K562 (cell line): ENCODE measurements around the gene FAM187B. TPM values are rescaled to one million over a fixed set of nuclear protein-coding genes. Genes with fewer than 3 reads are reported as not detected.

Source experiments
- polyA plus RNA-seq, 8 experiments: library from polyadenylated mRNA; depleted of rRNA in 4 of 8; stranded (reverse) in 5 of 8; unstranded in 3 of 8; fragments of >200 nt; fragmentation: Nextera tagmentation in 2 of 8; fragmentation: Illumina TruSeq in 1 of 8; extraction: Ambion mirVana in 2 of 8; extraction: Trizol in 1 of 8; gene quantifications; 2 replicates each; pipeline versions ENCODE4 v1.2.1 to v1.2.3, GENCODE V29; 2011 to 2014; ENCODE audit warnings: inconsistent platforms in 1 of 8, missing spikeins in 1 of 8
- total RNA-seq, 7 experiments: library from RNA; depleted of rRNA in 6 of 7; stranded (reverse); fragments of >200 nt in 6 of 7; fragmentation: Illumina TruSeq in 2 of 7; extraction: Trizol in 2 of 7; gene quantifications; 2 replicates each; pipeline versions ENCODE4 v1.2.1 to v1.2.3, GENCODE V29; 2011 to 2021; ENCODE audit warnings: low replicate concordance in 1 of 7

FAM187B gene
- total and polyA plus RNA-seq, 9 of the 15 experiments (the other 6 are each of a cell fraction or from before 2014, with no cell fraction given) = 0.04 to 0.09 TPM; not detected in 7

Other genes starting within 250 kb of the FAM187B start
Only the 7 nearest of the 17 such genes appear.
- gene FXYD1, start 89.9 kb downstream of the FAM187B start, total RNA-seq (2014; rRNA removed) = 2.3 and 2.4 TPM in 2 replicates
- gene FXYD1, start 89.9 kb downstream of the FAM187B start, total RNA-seq (2014; rRNA removed; fragmentation: Illumina TruSeq; extraction: Trizol) = not detected in 2 replicates
- 0.60 and 1.3 TPM in 2 replicates for gene FXYD1, start 89.9 kb downstream of the FAM187B start, total RNA-seq (2015; rRNA removed; fragmentation: Illumina TruSeq; extraction: Trizol)
- gene FXYD1, start 89.9 kb downstream of the FAM187B start, total RNA-seq (2021) = 1.7 and 2.7 TPM in 2 replicates
- gene FXYD1, start 89.9 kb downstream of the FAM187B start, polyA plus RNA-seq (2011; rRNA removed) = 0.40 and 0.66 TPM in 2 replicates
- gene FXYD1, start 89.9 kb downstream of the FAM187B start, polyA plus RNA-seq (2014; fragmentation: Illumina TruSeq; extraction: Trizol) = 0.71 and 2.1 TPM in 2 replicates
- not detected for gene FXYD1, start 89.9 kb downstream of the FAM187B start, polyA plus RNA-seq (2014; fragmentation: Nextera tagmentation; extraction: Ambion mirVana)
- gene FXYD1, start 89.9 kb downstream of the FAM187B start, polyA plus RNA-seq (2014; rRNA removed) = 2.4 and 3.2 TPM in 2 replicates
- gene FXYD7, start 85.5 kb downstream of the FAM187B start, total RNA-seq (2014; rRNA removed) = not detected in 2 replicates
- gene FXYD7, start 85.5 kb downstream of the FAM187B start, total RNA-seq (2014; rRNA removed; fragmentation: Illumina TruSeq; extraction: Trizol) = not detected in 2 replicates
- gene FXYD7, start 85.5 kb downstream of the FAM187B start, total RNA-seq (2015; rRNA removed; fragmentation: Illumina TruSeq; extraction: Trizol) = 0.26 and 0.36 TPM in 2 replicates
- gene FXYD7, start 85.5 kb downstream of the FAM187B start, total RNA-seq (2021) = 0.27 and 0.80 TPM in 2 replicates
- gene FXYD7, start 85.5 kb downstream of the FAM187B start, polyA plus RNA-seq (2011; rRNA removed) = 0.18 and 0.26 TPM in 2 replicates
- gene FXYD7, start 85.5 kb downstream of the FAM187B start, polyA plus RNA-seq (2014; fragmentation: Illumina TruSeq; extraction: Trizol) = 0.28 TPM in 1 of 2 replicates, not detected in the other
- under 1 TPM; 0.10 to 0.13 TPM for gene FXYD7, start 85.5 kb downstream of the FAM187B start, polyA plus RNA-seq (2014; fragmentation: Nextera tagmentation; extraction: Ambion mirVana)
- 0.32 and 0.46 TPM in 2 replicates for gene FXYD7, start 85.5 kb downstream of the FAM187B start, polyA plus RNA-seq (2014; rRNA removed)
- gene FXYD5, start 74.0 kb downstream of the FAM187B start, total RNA-seq (2014; rRNA removed) = 174 and 300 TPM in 2 replicates
- 122 and 147 TPM in 2 replicates for gene FXYD5, start 74.0 kb downstream of the FAM187B start, total RNA-seq (2014; rRNA removed; fragmentation: Illumina TruSeq; extraction: Trizol)
- 252 and 264 TPM in 2 replicates for gene FXYD5, start 74.0 kb downstream of the FAM187B start, total RNA-seq (2015; rRNA removed; fragmentation: Illumina TruSeq; extraction: Trizol)
- gene FXYD5, start 74.0 kb downstream of the FAM187B start, total RNA-seq (2021) = 250 and 256 TPM in 2 replicates
- 104 and 125 TPM in 2 replicates for gene FXYD5, start 74.0 kb downstream of the FAM187B start, polyA plus RNA-seq (2011; rRNA removed)
- 522 and 537 TPM in 2 replicates for gene FXYD5, start 74.0 kb downstream of the FAM187B start, polyA plus RNA-seq (2014; fragmentation: Illumina TruSeq; extraction: Trizol)
- 100 to 1,000 TPM; 125 to 198 TPM for gene FXYD5, start 74.0 kb downstream of the FAM187B start, polyA plus RNA-seq (2014; fragmentation: Nextera tagmentation; extraction: Ambion mirVana)
- 120 and 155 TPM in 2 replicates for gene FXYD5, start 74.0 kb downstream of the FAM187B start, polyA plus RNA-seq (2014; rRNA removed)
- 65.1 and 111 TPM in 2 replicates for gene LSR, start 20.3 kb upstream of the FAM187B start, total RNA-seq (2014; rRNA removed)
- gene LSR, start 20.3 kb upstream of the FAM187B start, total RNA-seq (2014; rRNA removed; fragmentation: Illumina TruSeq; extraction: Trizol) = 10.1 and 11.3 TPM in 2 replicates
- 29.4 and 32.3 TPM in 2 replicates for gene LSR, start 20.3 kb upstream of the FAM187B start, total RNA-seq (2015; rRNA removed; fragmentation: Illumina TruSeq; extraction: Trizol)
- gene LSR, start 20.3 kb upstream of the FAM187B start, total RNA-seq (2021) = 83.3 and 87.9 TPM in 2 replicates
- gene LSR, start 20.3 kb upstream of the FAM187B start, polyA plus RNA-seq (2011; rRNA removed) = 19.6 and 42.8 TPM in 2 replicates
- 28.0 and 61.6 TPM in 2 replicates for gene LSR, start 20.3 kb upstream of the FAM187B start, polyA plus RNA-seq (2014; fragmentation: Illumina TruSeq; extraction: Trizol)
- under 1 TPM; 0.44 to 0.66 TPM for gene LSR, start 20.3 kb upstream of the FAM187B start, polyA plus RNA-seq (2014; fragmentation: Nextera tagmentation; extraction: Ambion mirVana)
- 39.4 and 47.4 TPM in 2 replicates for gene LSR, start 20.3 kb upstream of the FAM187B start, polyA plus RNA-seq (2014; rRNA removed)
- gene USF2, start 40.2 kb upstream of the FAM187B start, total RNA-seq (2014; rRNA removed) = 79.6 and 92.0 TPM in 2 replicates
- gene USF2, start 40.2 kb upstream of the FAM187B start, total RNA-seq (2014; rRNA removed; fragmentation: Illumina TruSeq; extraction: Trizol) = 27.8 and 31.1 TPM in 2 replicates
- 41.3 and 44.8 TPM in 2 replicates for gene USF2, start 40.2 kb upstream of the FAM187B start, total RNA-seq (2015; rRNA removed; fragmentation: Illumina TruSeq; extraction: Trizol)
- 79.6 and 85.1 TPM in 2 replicates for gene USF2, start 40.2 kb upstream of the FAM187B start, total RNA-seq (2021)
- gene USF2, start 40.2 kb upstream of the FAM187B start, polyA plus RNA-seq (2011; rRNA removed) = 62.5 and 69.2 TPM in 2 replicates
- 57.2 and 58.4 TPM in 2 replicates for gene USF2, start 40.2 kb upstream of the FAM187B start, polyA plus RNA-seq (2014; fragmentation: Illumina TruSeq; extraction: Trizol)
- under 1 TPM; 0.27 to 0.34 TPM for gene USF2, start 40.2 kb upstream of the FAM187B start, polyA plus RNA-seq (2014; fragmentation: Nextera tagmentation; extraction: Ambion mirVana)
- gene USF2, start 40.2 kb upstream of the FAM187B start, polyA plus RNA-seq (2014; rRNA removed) = 78.0 and 93.7 TPM in 2 replicates
- gene HAMP, start 53.8 kb upstream of the FAM187B start, total RNA-seq (2014; rRNA removed) = not detected in 2 replicates
- 0.29 TPM in 1 of 2 replicates, not detected in the other for gene HAMP, start 53.8 kb upstream of the FAM187B start, total RNA-seq (2014; rRNA removed; fragmentation: Illumina TruSeq; extraction: Trizol)
- gene HAMP, start 53.8 kb upstream of the FAM187B start, total RNA-seq (2015; rRNA removed; fragmentation: Illumina TruSeq; extraction: Trizol) = 0.57 TPM in 1 of 2 replicates, not detected in the other
- 0.29 TPM in 2 replicates for gene HAMP, start 53.8 kb upstream of the FAM187B start, total RNA-seq (2021)
- 0.26 and 0.39 TPM in 2 replicates for gene HAMP, start 53.8 kb upstream of the FAM187B start, polyA plus RNA-seq (2011; rRNA removed)
- gene HAMP, start 53.8 kb upstream of the FAM187B start, polyA plus RNA-seq (2014; fragmentation: Illumina TruSeq; extraction: Trizol) = 0.64 and 1.1 TPM in 2 replicates
- 1 to 10 TPM in 1 of 2 experiments, under 1 TPM in 1; 0.65 to 1.0 TPM for gene HAMP, start 53.8 kb upstream of the FAM187B start, polyA plus RNA-seq (2014; fragmentation: Nextera tagmentation; extraction: Ambion mirVana)
- gene HAMP, start 53.8 kb upstream of the FAM187B start, polyA plus RNA-seq (2014; rRNA removed) = 0.05 and 0.76 TPM in 2 replicates
- 6.3 and 9.0 TPM in 2 replicates for gene MAG, start 63.4 kb upstream of the FAM187B start, total RNA-seq (2014; rRNA removed)
- gene MAG, start 63.4 kb upstream of the FAM187B start, total RNA-seq (2014; rRNA removed; fragmentation: Illumina TruSeq; extraction: Trizol) = 0.67 and 1.1 TPM in 2 replicates
- gene MAG, start 63.4 kb upstream of the FAM187B start, total RNA-seq (2015; rRNA removed; fragmentation: Illumina TruSeq; extraction: Trizol) = 2.8 and 4.6 TPM in 2 replicates
- gene MAG, start 63.4 kb upstream of the FAM187B start, total RNA-seq (2021) = 6.4 and 7.7 TPM in 2 replicates
- 1.4 and 1.6 TPM in 2 replicates for gene MAG, start 63.4 kb upstream of the FAM187B start, polyA plus RNA-seq (2011; rRNA removed)
- gene MAG, start 63.4 kb upstream of the FAM187B start, polyA plus RNA-seq (2014; fragmentation: Illumina TruSeq; extraction: Trizol) = 0.61 and 3.3 TPM in 2 replicates
- under 1 TPM; 0.11 to 0.39 TPM for gene MAG, start 63.4 kb upstream of the FAM187B start, polyA plus RNA-seq (2014; fragmentation: Nextera tagmentation; extraction: Ambion mirVana)
- gene MAG, start 63.4 kb upstream of the FAM187B start, polyA plus RNA-seq (2014; rRNA removed) = 2.9 and 10.0 TPM in 2 replicates